Choroid plexus epithelial cell (primary cell): ENCODE measurements around the gene CAPN14.

Experiments
- DNase-seq: peaks from one replicate; pipeline ENCODE4 v3.0.0-alpha.2; 2010; ENCODE audit warnings: low read depth
- H3K4me3 ChIP-seq: 2 replicates; pipeline ENCODE4 v1.5.1; 2011; ENCODE audit warnings: low read depth, mild to moderate bottlenecking, control low read depth, low read length, moderate library complexity
- TF ChIP-seq, protein P1 (sequence below): conservative IDR thresholded peaks from 2 replicates; pipeline ENCODE4 v1.5.1; 2011; ENCODE audit warnings: low read depth, mild to moderate bottlenecking, control low read depth, inconsistent platforms, low read length, moderate library complexity

CAPN14 gene, protein sequence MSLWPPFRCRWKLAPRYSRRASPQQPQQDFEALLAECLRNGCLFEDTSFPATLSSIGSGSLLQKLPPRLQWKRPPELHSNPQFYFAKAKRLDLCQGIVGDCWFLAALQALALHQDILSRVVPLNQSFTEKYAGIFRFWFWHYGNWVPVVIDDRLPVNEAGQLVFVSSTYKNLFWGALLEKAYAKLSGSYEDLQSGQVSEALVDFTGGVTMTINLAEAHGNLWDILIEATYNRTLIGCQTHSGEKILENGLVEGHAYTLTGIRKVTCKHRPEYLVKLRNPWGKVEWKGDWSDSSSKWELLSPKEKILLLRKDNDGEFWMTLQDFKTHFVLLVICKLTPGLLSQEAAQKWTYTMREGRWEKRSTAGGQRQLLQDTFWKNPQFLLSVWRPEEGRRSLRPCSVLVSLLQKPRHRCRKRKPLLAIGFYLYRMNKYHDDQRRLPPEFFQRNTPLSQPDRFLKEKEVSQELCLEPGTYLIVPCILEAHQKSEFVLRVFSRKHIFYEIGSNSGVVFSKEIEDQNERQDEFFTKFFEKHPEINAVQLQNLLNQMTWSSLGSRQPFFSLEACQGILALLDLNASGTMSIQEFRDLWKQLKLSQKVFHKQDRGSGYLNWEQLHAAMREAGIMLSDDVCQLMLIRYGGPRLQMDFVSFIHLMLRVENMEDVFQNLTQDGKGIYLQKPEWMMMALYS

DNA sequence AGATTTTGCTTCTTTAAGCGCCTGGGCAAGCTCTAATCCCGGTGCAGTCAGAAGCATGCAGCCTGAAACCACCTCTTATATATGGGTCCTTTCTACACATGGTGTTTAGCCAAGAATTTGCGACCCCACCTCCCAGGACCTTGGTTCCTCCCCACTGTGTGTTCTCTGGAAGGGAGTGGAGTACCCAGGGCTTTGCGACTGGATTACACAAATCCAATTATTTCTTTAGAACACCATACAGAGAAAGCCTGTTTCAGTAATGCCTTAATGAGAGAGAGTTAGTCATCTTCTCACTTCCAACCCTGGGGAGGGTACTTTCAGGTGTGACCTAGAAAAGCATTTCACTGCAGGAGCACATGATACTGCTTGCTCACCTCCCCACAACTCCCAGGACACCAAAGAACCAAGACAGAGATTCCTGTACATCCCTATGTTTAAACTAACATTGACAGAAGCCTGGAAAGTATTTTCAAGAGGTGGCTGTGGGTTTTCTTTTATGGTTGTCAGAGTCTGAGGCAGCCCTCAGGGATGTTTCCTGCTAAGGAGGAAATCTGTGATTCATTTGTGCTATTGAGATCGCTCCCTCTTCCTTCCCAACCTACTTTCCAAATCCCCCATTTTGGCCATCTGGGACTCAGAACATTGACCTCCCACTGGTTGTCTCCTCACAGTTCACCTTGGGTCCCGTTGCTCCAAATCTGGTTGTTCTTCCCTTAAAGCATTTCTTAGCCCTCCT lies at the start of gene CAPN14:
TSS of gene CAPN14 (minus strand) at position 51 of the 736 bp plus-strand sequence. CDS start 12,068 bp downstream, outside the sequence.
- TF ChIP-seq, protein P1, sequence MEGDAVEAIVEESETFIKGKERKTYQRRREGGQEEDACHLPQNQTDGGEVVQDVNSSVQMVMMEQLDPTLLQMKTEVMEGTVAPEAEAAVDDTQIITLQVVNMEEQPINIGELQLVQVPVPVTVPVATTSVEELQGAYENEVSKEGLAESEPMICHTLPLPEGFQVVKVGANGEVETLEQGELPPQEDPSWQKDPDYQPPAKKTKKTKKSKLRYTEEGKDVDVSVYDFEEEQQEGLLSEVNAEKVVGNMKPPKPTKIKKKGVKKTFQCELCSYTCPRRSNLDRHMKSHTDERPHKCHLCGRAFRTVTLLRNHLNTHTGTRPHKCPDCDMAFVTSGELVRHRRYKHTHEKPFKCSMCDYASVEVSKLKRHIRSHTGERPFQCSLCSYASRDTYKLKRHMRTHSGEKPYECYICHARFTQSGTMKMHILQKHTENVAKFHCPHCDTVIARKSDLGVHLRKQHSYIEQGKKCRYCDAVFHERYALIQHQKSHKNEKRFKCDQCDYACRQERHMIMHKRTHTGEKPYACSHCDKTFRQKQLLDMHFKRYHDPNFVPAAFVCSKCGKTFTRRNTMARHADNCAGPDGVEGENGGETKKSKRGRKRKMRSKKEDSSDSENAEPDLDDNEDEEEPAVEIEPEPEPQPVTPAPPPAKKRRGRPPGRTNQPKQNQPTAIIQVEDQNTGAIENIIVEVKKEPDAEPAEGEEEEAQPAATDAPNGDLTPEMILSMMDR = no peak
- H3K4me3 ChIP-seq = no peak within 1 kb of the TSS
- no peak for DNase-seq

DNA sequence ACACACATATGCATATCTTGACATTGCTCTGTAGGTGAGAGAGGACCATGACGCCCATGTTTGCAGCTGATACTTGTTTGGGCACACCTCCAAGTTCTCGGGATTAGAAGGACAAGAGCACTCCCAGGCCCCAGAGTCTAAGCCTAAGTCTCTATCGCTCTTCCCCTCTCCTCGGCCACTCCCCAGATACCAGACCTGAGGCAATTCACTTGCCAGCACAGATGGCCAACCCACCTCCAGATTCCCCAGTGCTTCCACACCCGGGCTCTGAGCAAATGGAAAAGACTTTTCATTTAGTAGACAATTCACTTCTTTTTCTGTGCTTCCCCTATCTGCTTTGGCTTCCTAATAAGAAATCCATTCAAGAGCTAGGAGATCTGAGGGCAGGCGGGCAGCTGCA lies 49.5 kb upstream of the CAPN14 start:
- no peak overlapping the region for H3K4me3 ChIP-seq
- TF ChIP-seq, protein P1 = no peak
- no peak for DNase-seq

DNA sequence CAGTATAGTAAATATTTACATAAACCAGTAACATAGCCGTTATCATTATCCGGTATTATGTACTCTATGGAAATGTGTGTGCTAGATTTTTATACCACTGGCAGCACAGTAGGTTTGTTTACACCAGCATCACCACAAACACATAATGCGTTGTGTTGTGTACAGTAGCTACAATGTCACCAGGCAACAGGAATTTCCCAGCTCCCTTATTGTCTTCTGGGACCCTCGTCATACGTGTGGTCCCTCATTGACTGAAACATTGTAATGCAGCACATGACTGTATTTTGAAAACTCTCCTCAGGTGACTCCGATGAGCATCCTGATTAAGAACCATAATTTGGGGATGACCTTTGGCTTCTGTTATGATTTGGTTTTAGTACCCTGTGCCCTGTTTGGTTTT lies 47.9 kb upstream of the CAPN14 start:
- no peak overlapping the region for H3K4me3 ChIP-seq
- DNase-seq = no peak
- TF ChIP-seq, protein P1 = no peak

DNA sequence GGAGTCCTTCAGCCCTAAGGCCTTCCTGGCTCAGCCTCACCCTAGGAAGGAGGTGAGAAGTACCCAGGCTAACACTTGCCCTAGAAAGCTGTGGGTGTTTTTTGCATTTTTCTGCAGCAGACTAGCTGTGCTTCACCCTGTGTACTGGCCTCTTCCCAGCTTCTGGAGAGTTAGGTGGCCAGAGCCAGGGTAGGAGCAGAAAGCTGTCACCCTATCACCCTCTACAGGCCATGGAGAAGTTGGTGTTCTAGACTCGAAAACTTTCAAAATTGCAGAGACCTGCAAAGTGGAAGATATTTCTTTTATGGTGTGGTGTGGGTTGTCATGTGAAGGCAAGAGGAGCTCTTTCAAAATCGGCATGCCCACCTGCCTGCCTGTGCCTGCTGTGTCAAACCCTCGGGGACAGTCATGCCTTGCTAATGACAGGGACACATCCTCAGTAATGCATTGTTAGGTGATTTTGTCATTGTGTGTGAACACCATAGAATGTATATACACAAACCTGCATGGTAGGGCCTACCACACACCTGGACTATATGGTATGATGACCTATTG lies 46.4 kb upstream of the CAPN14 start:
- no peak overlapping the region for H3K4me3 ChIP-seq
- no peak for DNase-seq
- TF ChIP-seq, protein P1 = no peak

GRCh38 chr2:31260870-31261269 lies 43.6 kb upstream of the CAPN14 start:
- no peak overlapping the region for H3K4me3 ChIP-seq
- TF ChIP-seq, protein P1 = no peak
- no peak for DNase-seq

DNA sequence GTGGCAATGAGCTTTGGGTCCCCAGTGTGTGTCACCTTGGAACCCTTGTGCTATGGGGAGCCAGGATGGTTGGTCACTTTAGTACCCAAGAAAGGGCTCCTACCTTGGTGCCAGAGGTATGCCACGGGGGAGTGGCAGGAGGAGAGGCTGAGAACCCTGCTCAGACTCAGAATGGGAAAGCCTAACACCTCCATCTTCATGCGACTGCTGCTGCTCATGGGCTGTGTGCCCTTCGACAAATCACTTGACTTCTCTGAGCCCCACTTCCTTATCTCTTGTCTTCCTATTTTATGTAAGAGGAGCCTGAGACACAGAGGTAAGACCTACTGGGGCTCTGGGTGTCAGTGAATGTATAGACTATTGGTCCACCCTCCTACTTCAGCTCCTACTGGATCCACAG lies 41.8 kb upstream of the CAPN14 start:
- no peak for DNase-seq
- TF ChIP-seq, protein P1 = no peak
- no peak overlapping the region for H3K4me3 ChIP-seq
